Memory B cell (primary cell): ENCODE measurements around the gene RALGPS2.

Source experiments
- ATAC-seq: fragments of 150-1000 bp; cut with Tn5 transposase; 2 replicates; pipeline ENCODE4 v1.10.0; 2021; ENCODE audit warnings: low read depth, mild to moderate bottlenecking, moderate library complexity
- DNase-seq, 2 donors: peaks; one replicate each; pipeline ENCODE4 v3.0.0; 2022; ENCODE audit warnings: low spot score in 2 of 2
- H3K27ac Mint-ChIP-seq: one replicate; pipeline ENCODE4 v1.8.0; 2022; ENCODE audit warnings: mild to moderate bottlenecking, moderate library complexity, mixed read lengths
- H3K27me3 Mint-ChIP-seq: one replicate; pipeline ENCODE4 v1.8.0; 2022; ENCODE audit warnings: mixed read lengths
- H3K36me3 Mint-ChIP-seq: one replicate; pipeline ENCODE4 v1.8.0; 2022; ENCODE audit warnings: mild to moderate bottlenecking, mixed read lengths
- H3K4me1 Mint-ChIP-seq: one replicate; pipeline ENCODE4 v1.8.0; 2022; ENCODE audit warnings: mixed read lengths
- H3K4me3 Mint-ChIP-seq: one replicate; pipeline ENCODE4 v1.8.0; 2022; ENCODE audit warnings: mild to moderate bottlenecking, moderate library complexity, mixed read lengths
- H3K9me3 Mint-ChIP-seq: one replicate; pipeline ENCODE4 v1.8.0; 2022; ENCODE audit warnings: mixed read lengths

RALGPS2 gene

GRCh38 chr1:178694923-178695525, 30.0 kb upstream of the RALGPS2 start:
- Mint-ChIP-seq H3K36me3 (no peaks in the 10 kb centered on the region), H3K4me1 (peaks cover 8% of the 10 kb centered on the region), H3K9me3 (no peaks in the 10 kb centered on the region), H3K4me3 (no peak overlapping the region), H3K27me3 (no peaks in the 10 kb centered on the region), H3K27ac (no peak overlapping the region)
- no peak for DNase-seq
- no peak for ATAC-seq

GRCh38 chr1:178702146-178702545, 22.9 kb upstream of the RALGPS2 start:
- no peak for ATAC-seq
- Mint-ChIP-seq H3K27ac (no peak overlapping the region), H3K4me3 (no peak overlapping the region), H3K36me3 (no peaks in the 10 kb centered on the region), H3K4me1 (peaks cover 27% of the 10 kb centered on the region), H3K27me3 (no peaks in the 10 kb centered on the region), H3K9me3 (no peaks in the 10 kb centered on the region)
- no peak for DNase-seq

GRCh38 chr1:178704833-178705232, 20.2 kb upstream of the RALGPS2 start:
- Mint-ChIP-seq H3K27me3 (no peaks in the 10 kb centered on the region), H3K4me3 (no peak overlapping the region), H3K36me3 (no peaks in the 10 kb centered on the region), H3K27ac (peak overlapping the region; percentile 41), H3K4me1 (peaks cover 27% of the 10 kb centered on the region), H3K9me3 (no peaks in the 10 kb centered on the region)
- ATAC-seq, result peak; percentile 47
- DNase-seq, result no peak

- peaks cover 29% of the 10 kb centered on the region for H3K4me1 Mint-ChIP-seq
- no peaks in the 10 kb centered on the region for H3K9me3 Mint-ChIP-seq
- no peak overlapping the region for H3K4me3 Mint-ChIP-seq
- ATAC-seq (no peak), DNase-seq (no peak)
- no peaks in the 10 kb centered on the region for H3K36me3 Mint-ChIP-seq
- H3K27ac Mint-ChIP-seq, result peak overlapping the region; percentile 83
- no peaks in the 10 kb centered on the region for H3K27me3 Mint-ChIP-seq
Measured at GRCh38 chr1:178706432-178706831, 18.6 kb upstream of the RALGPS2 start.

- Mint-ChIP-seq H3K27ac (peak overlapping the region; percentile 66), H3K9me3 (peaks cover 3% of the 10 kb centered on the region), H3K36me3 (peaks cover 7% of the 10 kb centered on the region), H3K27me3 (no peaks in the 10 kb centered on the region), H3K4me1 (peaks cover 24% of the 10 kb centered on the region), H3K4me3 (no peak overlapping the region)
- no peak for ATAC-seq
- DNase-seq, result no peak
Measured at GRCh38 chr1:178713259-178713658, 11.8 kb upstream of the RALGPS2 start.

GRCh38 chr1:178714453-178714852, 10.6 kb upstream of the RALGPS2 start:
- peaks cover 33% of the 10 kb centered on the region for H3K4me1 Mint-ChIP-seq
- no peak overlapping the region for H3K27ac Mint-ChIP-seq
- H3K27me3 Mint-ChIP-seq, result no peaks in the 10 kb centered on the region
- ATAC-seq (no peak), DNase-seq (no peak)
- peaks cover 3% of the 10 kb centered on the region for H3K9me3 Mint-ChIP-seq
- peaks cover 7% of the 10 kb centered on the region for H3K36me3 Mint-ChIP-seq
- no peak overlapping the region for H3K4me3 Mint-ChIP-seq

GRCh38 chr1:178716111-178716510, 8.9 kb upstream of the RALGPS2 start:
- peaks cover 3% of the 10 kb centered on the region for H3K9me3 Mint-ChIP-seq
- no peak overlapping the region for H3K27ac Mint-ChIP-seq
- peaks cover 35% of the 10 kb centered on the region for H3K4me1 Mint-ChIP-seq
- DNase-seq (no peak), ATAC-seq (no peak)
- H3K4me3 Mint-ChIP-seq, result no peak overlapping the region
- no peaks in the 10 kb centered on the region for H3K27me3 Mint-ChIP-seq
- H3K36me3 Mint-ChIP-seq, result peaks cover 7% of the 10 kb centered on the region

- Mint-ChIP-seq H3K9me3 (no peaks in the 10 kb centered on the region), H3K27ac (peak overlapping the region; percentile 38), H3K4me3 (no peak overlapping the region), H3K27me3 (no peaks in the 10 kb centered on the region), H3K36me3 (no peaks in the 10 kb centered on the region), H3K4me1 (peaks cover 24% of the 10 kb centered on the region)
- DNase-seq (no peak), ATAC-seq (peak; percentile 51)
Measured at GRCh38 chr1:178718520-178718919, 6.5 kb upstream of the RALGPS2 start.

GRCh38 chr1:178723546-178723945, 1.5 kb upstream of the RALGPS2 start:
- Mint-ChIP-seq H3K27me3 (no peaks in the 10 kb centered on the region), H3K4me1 (peaks cover 25% of the 10 kb centered on the region), H3K36me3 (peaks cover 18% of the 10 kb centered on the region), H3K4me3 (peak overlapping the region; percentile 89), H3K27ac (peak overlapping the region; percentile 89), H3K9me3 (no peaks in the 10 kb centered on the region)
- ATAC-seq, result no peak
- DNase-seq, result no peak

GRCh38 chr1:178724376-178724727, 692 bp upstream of the RALGPS2 start:
- Mint-ChIP-seq H3K36me3 (peaks cover 18% of the 10 kb centered on the region), H3K27me3 (no peaks in the 10 kb centered on the region), H3K27ac (peak overlapping the region; percentile 89), H3K9me3 (no peaks in the 10 kb centered on the region), H3K4me3 (peak overlapping the region; percentile 89), H3K4me1 (peaks cover 20% of the 10 kb centered on the region)
- DNase-seq (no peak), ATAC-seq (peak; percentile 4)

- peak; percentile 15 for ATAC-seq
- peak overlapping the region; percentile 96 for H3K27ac Mint-ChIP-seq
- peaks cover 27% of the 10 kb centered on the region for H3K36me3 Mint-ChIP-seq
- H3K4me3 Mint-ChIP-seq, result peak overlapping the region; percentile 96
- H3K4me1 Mint-ChIP-seq, result peaks cover 21% of the 10 kb centered on the region
- DNase-seq, result peak; percentile 18 to 51
- H3K27me3 Mint-ChIP-seq, result no peaks in the 10 kb centered on the region
- no peaks in the 10 kb centered on the region for H3K9me3 Mint-ChIP-seq
Measured at GRCh38 chr1:178725466-178726086, 532 bp downstream of the RALGPS2 start.

GRCh38 chr1:178726087-178726517, 1.1 kb downstream of the RALGPS2 start:
- peak overlapping the region; percentile 96 for H3K4me3 Mint-ChIP-seq
- H3K4me1 Mint-ChIP-seq, result peaks cover 20% of the 10 kb centered on the region
- H3K36me3 Mint-ChIP-seq, result peaks cover 30% of the 10 kb centered on the region
- H3K27me3 Mint-ChIP-seq, result no peaks in the 10 kb centered on the region
- ATAC-seq, result peak; percentile 73
- H3K27ac Mint-ChIP-seq, result peak overlapping the region; percentile 96
- DNase-seq, result peak; percentile 47 to 64
- no peaks in the 10 kb centered on the region for H3K9me3 Mint-ChIP-seq

GRCh38 chr1:178726545-178726944, 1.5 kb downstream of the RALGPS2 start:
- DNase-seq (no peak), ATAC-seq (no peak)
- Mint-ChIP-seq H3K4me3 (peak overlapping the region; percentile 96), H3K27me3 (no peaks in the 10 kb centered on the region), H3K36me3 (peaks cover 34% of the 10 kb centered on the region), H3K27ac (peak overlapping the region; percentile 96), H3K9me3 (no peaks in the 10 kb centered on the region), H3K4me1 (peaks cover 21% of the 10 kb centered on the region)

- peak; percentile 7 for ATAC-seq
Measured at GRCh38 chr1:178727014-178727895, 2.2 kb downstream of the RALGPS2 start.

More at GRCh38 chr1:178727014-178727895, 2.2 kb downstream of the RALGPS2 start:
- Mint-ChIP-seq H3K9me3 (peaks cover 2% of the 10 kb centered on the region), H3K27me3 (no peaks in the 10 kb centered on the region), H3K27ac (peak overlapping the region; percentile 96), H3K4me1 (peaks cover 26% of the 10 kb centered on the region), H3K36me3 (peaks cover 39% of the 10 kb centered on the region), H3K4me3 (peak overlapping the region; percentile 96)
- DNase-seq, result no peak
